Activated CD4-positive, alpha-beta memory T cell treated with anti-CD3 and anti-CD28 coated beads, Interleukin-2, amount 10 ng/mL, durations not matched to agents 7 days and 5 days (primary cell): ENCODE data around the gene MARF1. TPM values are rescaled to one million over a fixed set of nuclear protein-coding genes. Genes with fewer than 3 reads are reported as not detected.

ENCODE experiments used
- CTCF ChIA-PET: fragments of 350-600 bp; sonication (Branson Sonifier 250); formaldehyde crosslinking; loops from one replicate; lab custom pipeline; 2021; ENCODE audit warnings: antibody characterized with exemption, inconsistent platforms; lab: Charles Lee
- POLR2A ChIA-PET: fragments of 350-600 bp; sonication (Branson Sonifier 250); formaldehyde crosslinking; loops from one replicate; lab custom pipeline; 2021; ENCODE audit warnings: antibody characterized with exemption; lab: Charles Lee
- DNase-seq: peaks from one replicate; pipeline ENCODE4 v3.0.0-alpha.2; 2020
- H3K27ac Mint-ChIP-seq: one replicate; pipeline ENCODE4 v1.8.0; 2021; ENCODE audit warnings: mild to moderate bottlenecking, mixed read lengths
- H3K27me3 Mint-ChIP-seq: one replicate; pipeline ENCODE4 v1.8.0; 2021; ENCODE audit warnings: mixed read lengths
- H3K36me3 Mint-ChIP-seq: one replicate; pipeline ENCODE4 v1.8.0; 2021; ENCODE audit warnings: low read depth, mixed read lengths
- H3K4me1 Mint-ChIP-seq: one replicate; pipeline ENCODE4 v1.8.0; 2021; ENCODE audit warnings: mixed read lengths
- H3K4me3 Mint-ChIP-seq: one replicate; pipeline ENCODE4 v1.8.0; 2021; ENCODE audit warnings: mild to moderate bottlenecking, mixed read lengths
- H3K9me3 Mint-ChIP-seq: one replicate; pipeline ENCODE4 v1.8.0; 2021; ENCODE audit warnings: mixed read lengths
- total RNA-seq, 2 experiments: library from RNA; stranded (reverse); gene quantifications; one replicate each; pipeline ENCODE4 v1.2.3, GENCODE V29; 2021

MARF1 gene
- total RNA-seq, 2 experiments from 2014 or later = 85.4 to 85.5 TPM

GRCh38 chr16:15604460-15605440, 38.2 kb downstream of the MARF1 start:
- CTCF ChIA-PET = interaction anchor here (1.6 kb wide), 1 partner anchor 8 kb away, joined by 3 read pairs; no protein-coding TSS in a partner anchor
- H3K4me1 Mint-ChIP-seq = no peaks in the 10 kb centered on the region

GRCh38 chr16:15602285-15603044, 40.5 kb downstream of the MARF1 start:
- Mint-ChIP-seq H3K9me3 (no peaks in the 10 kb centered on the region), H3K27me3 (no peaks in the 10 kb centered on the region), H3K27ac (no peak overlapping the region), H3K4me3 (no peak overlapping the region), H3K4me1 (no peaks in the 10 kb centered on the region), H3K36me3 (peaks cover 80% of the 10 kb centered on the region)
- no peak for DNase-seq
- ChIA-PET POLR2A (no interaction called here), CTCF (no interaction called here)

More at GRCh38 chr16:15604460-15605440, 38.2 kb downstream of the MARF1 start:
- Mint-ChIP-seq H3K4me3 (no peak overlapping the region), H3K9me3 (no peaks in the 10 kb centered on the region), H3K36me3 (peaks cover 83% of the 10 kb centered on the region), H3K27ac (peak overlapping the region; percentile 4), H3K27me3 (no peaks in the 10 kb centered on the region)
- POLR2A ChIA-PET = interaction anchor here (1.0 to 1.4 kb wide), 2 partner anchors 8 kb away, joined by 4 read pairs; no protein-coding TSS in a partner anchor
- DNase-seq = no peak

- Mint-ChIP-seq H3K27me3 (no peaks in the 10 kb centered on the region), H3K4me3 (no peak overlapping the region), H3K4me1 (no peaks in the 10 kb centered on the region), H3K9me3 (no peaks in the 10 kb centered on the region), H3K36me3 (peaks cover 80% of the 10 kb centered on the region), H3K27ac (no peak overlapping the region)
- DNase-seq = no peak
- ChIA-PET POLR2A (interaction anchor here (0.6 kb wide), 1 partner anchor 8 kb away, joined by 3 read pairs; no protein-coding TSS in a partner anchor), CTCF (no interaction called here)
Observed at GRCh38 chr16:15601212-15601879, 41.6 kb downstream of the MARF1 start.

- no peaks in the 10 kb centered on the region for H3K27me3 Mint-ChIP-seq
- H3K27ac Mint-ChIP-seq = peak overlapping the region; percentile 10
- peaks cover 12% of the 10 kb centered on the region for H3K4me1 Mint-ChIP-seq
- no peaks in the 10 kb centered on the region for H3K9me3 Mint-ChIP-seq
- H3K4me3 Mint-ChIP-seq = no peak overlapping the region
- ChIA-PET CTCF (interaction anchor here (0.6 kb wide), 1 partner anchor 159 kb away, joined by 3 read pairs; no protein-coding TSS in a partner anchor), POLR2A (interaction anchor here (1.0 kb wide), 1 partner anchor 43 kb away, joined by 3 read pairs; the partner anchor contains the start of gene MARF1)
- no peak for DNase-seq
- H3K36me3 Mint-ChIP-seq = peaks cover 81% of the 10 kb centered on the region
Observed at GRCh38 chr16:15599303-15600070, 43.5 kb downstream of the MARF1 start.

- H3K4me3 Mint-ChIP-seq = no peak overlapping the region
- DNase-seq = no peak
- ChIA-PET CTCF (no interaction called here), POLR2A (interaction anchor here (1.0 kb wide), 1 partner anchor 44 kb away, joined by 3 read pairs; the partner anchor contains the start of gene MARF1)
- peaks cover 15% of the 10 kb centered on the region for H3K4me1 Mint-ChIP-seq
- peak overlapping the region; percentile 33 for H3K27ac Mint-ChIP-seq
- peaks cover 81% of the 10 kb centered on the region for H3K36me3 Mint-ChIP-seq
- no peaks in the 10 kb centered on the region for H3K27me3 Mint-ChIP-seq
- no peaks in the 10 kb centered on the region for H3K9me3 Mint-ChIP-seq
Observed at GRCh38 chr16:15598648-15599190, 44.2 kb downstream of the MARF1 start.

GRCh38 chr16:15597822-15598647, 44.9 kb downstream of the MARF1 start:
- Mint-ChIP-seq H3K4me1 (peaks cover 19% of the 10 kb centered on the region), H3K27ac (no peak overlapping the region), H3K36me3 (peaks cover 77% of the 10 kb centered on the region), H3K9me3 (no peaks in the 10 kb centered on the region), H3K27me3 (no peaks in the 10 kb centered on the region), H3K4me3 (no peak overlapping the region)
- DNase-seq = no peak
- ChIA-PET CTCF (no interaction called here), POLR2A (no interaction called here)

GRCh38 chr16:15597135-15597534, 45.8 kb downstream of the MARF1 start:
- ChIA-PET POLR2A (interaction anchor here (1.0 to 1.3 kb wide), 2 partner anchors 8 to 11 kb away, joined by 3 to 4 read pairs; no protein-coding TSS in a partner anchor), CTCF (no interaction called here)
- Mint-ChIP-seq H3K4me1 (peaks cover 24% of the 10 kb centered on the region), H3K27ac (no peak overlapping the region), H3K36me3 (peaks cover 76% of the 10 kb centered on the region), H3K4me3 (no peak overlapping the region), H3K27me3 (no peaks in the 10 kb centered on the region), H3K9me3 (no peaks in the 10 kb centered on the region)
- no peak for DNase-seq

GRCh38 chr16:15594711-15595320, 48.1 kb downstream of the MARF1 start:
- H3K4me1 Mint-ChIP-seq = peaks cover 46% of the 10 kb centered on the region
- ChIA-PET CTCF (no interaction called here), POLR2A (no interaction called here)
- H3K4me3 Mint-ChIP-seq = no peak overlapping the region
- peaks cover 56% of the 10 kb centered on the region for H3K36me3 Mint-ChIP-seq
- H3K27ac Mint-ChIP-seq = no peak overlapping the region
- no peak for DNase-seq
- H3K9me3 Mint-ChIP-seq = no peaks in the 10 kb centered on the region
- no peaks in the 10 kb centered on the region for H3K27me3 Mint-ChIP-seq

- H3K27ac Mint-ChIP-seq = no peak overlapping the region
- no peak for DNase-seq
- ChIA-PET POLR2A (interaction anchor here (1.2 to 1.3 kb wide), 2 partner anchors 35 to 49 kb away, joined by 3 to 7 read pairs; partner anchors contain the start of gene MARF1), CTCF (no interaction called here)
- H3K4me1 Mint-ChIP-seq = peaks cover 52% of the 10 kb centered on the region
- H3K27me3 Mint-ChIP-seq = no peaks in the 10 kb centered on the region
- peaks cover under 1% of the 10 kb centered on the region for H3K9me3 Mint-ChIP-seq
- H3K36me3 Mint-ChIP-seq = peaks cover 60% of the 10 kb centered on the region
- H3K4me3 Mint-ChIP-seq = no peak overlapping the region
Observed at GRCh38 chr16:15593235-15593634, 49.7 kb downstream of the MARF1 start.

- H3K27me3 Mint-ChIP-seq = no peaks in the 10 kb centered on the region
- peak overlapping the region; percentile 65 for H3K27ac Mint-ChIP-seq
- ChIA-PET POLR2A (interaction anchor here (1.2 to 3.0 kb wide), 2 partner anchors 50 to 58 kb away, joined by 7 to 8 read pairs; partner anchors contain the start of gene MARF1), CTCF (no interaction called here)
- H3K4me1 Mint-ChIP-seq = peaks cover 52% of the 10 kb centered on the region
- DNase-seq = peak; percentile 28
- H3K36me3 Mint-ChIP-seq = peaks cover 63% of the 10 kb centered on the region
- peaks cover 5% of the 10 kb centered on the region for H3K9me3 Mint-ChIP-seq
- H3K4me3 Mint-ChIP-seq = no peak overlapping the region
Observed at GRCh38 chr16:15592324-15592723, 50.6 kb downstream of the MARF1 start.
